ENCODE measurements around the gene SSR4.

SSR4 gene

DNA sequence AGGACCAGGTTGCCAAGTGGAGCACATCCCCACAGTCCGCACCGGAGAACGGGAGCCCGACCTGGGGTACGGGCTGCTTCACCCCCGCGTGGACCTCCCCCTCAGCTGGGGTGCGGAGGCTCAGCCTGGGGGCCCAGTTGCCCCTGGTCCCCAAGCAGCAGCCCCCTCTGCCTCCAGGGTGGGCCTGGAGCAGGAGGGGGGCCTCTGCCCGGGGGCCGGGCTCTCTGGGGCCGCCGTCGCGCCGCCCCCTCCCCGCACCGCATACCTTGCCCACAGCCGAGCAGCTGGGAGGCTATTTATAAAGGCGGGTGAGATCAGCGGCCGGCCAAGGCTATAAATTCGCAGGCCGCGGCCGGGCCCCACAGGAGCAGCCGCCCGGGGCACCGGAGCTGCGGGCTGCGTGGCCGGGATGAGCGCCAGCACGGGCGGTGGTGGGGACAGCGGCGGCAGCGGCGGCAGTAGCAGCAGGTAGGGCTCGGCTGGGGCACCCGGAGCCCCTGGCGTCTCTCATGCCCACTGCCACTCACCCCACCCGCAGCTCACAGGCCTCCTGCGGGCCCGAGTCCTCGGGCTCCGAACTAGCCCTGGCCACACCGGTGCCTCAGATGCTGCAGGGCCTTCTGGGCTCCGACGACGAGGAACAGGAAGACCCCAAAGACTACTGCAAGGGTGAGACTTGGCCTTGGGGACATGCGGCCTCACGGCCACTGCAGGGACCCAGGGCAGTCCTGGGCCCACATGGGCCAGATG is 13.6 kb upstream of the SSR4 start, which contains the start of gene SRPK3:
SRPK3 (plus strand) TSS at position 364 of the 750 bp plus-strand sequence; CDS start at position 410, 46 bp downstream.
- DNase-seq (ENCODE audit: low read depth in 2 of 2) = no peak

DNA sequence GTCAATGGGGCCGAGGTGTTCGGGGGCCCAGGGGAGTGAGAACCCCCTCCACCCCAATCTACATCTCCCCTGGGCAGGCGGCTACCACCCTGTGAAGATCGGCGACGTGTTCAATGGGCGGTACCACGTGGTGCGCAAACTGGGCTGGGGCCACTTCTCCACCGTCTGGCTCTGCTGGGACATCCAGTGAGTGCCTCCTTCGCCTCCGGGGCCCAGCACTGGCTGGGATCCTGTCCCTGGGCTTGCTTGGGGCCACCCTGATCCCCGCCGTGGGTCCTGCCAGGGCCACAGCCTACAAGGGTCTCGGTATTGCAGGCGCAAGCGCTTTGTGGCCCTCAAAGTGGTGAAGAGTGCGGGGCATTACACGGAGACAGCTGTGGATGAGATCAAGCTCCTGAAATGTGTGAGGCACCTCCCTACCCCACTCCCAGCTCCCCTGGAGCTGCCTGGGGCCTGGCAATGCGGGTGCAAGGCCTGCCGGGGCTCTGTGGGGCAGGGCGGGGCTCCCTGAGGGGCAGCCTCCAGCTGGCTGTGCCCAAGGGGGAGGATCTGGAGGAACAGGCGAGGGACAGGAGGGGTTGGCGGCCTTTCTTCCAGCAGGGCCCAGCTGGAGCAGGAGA is 12.9 kb upstream of the SSR4 start:
- DNase-seq (ENCODE audit: low read depth in 2 of 2) = no peak

DNA sequence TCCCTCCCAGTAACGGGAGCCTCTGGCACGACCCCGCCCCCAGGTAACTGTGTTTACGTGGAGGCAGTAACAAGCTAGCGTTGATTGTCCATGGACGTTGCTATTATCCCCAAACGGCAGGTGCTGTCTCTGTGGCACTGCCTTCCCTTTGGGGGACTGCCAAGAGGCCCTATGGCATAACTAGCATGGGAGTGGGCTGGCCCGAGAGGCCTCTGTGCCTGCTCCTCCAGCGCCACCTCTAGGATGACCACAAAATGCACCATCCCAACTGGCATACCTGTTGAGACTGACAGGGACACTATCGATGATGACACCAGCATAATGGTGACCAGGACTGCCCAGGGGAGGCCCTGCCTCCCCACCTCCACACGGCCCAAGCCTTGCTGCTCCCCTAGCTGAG is 12.2 kb upstream of the SSR4 start:
- DNase-seq (ENCODE audit: low read depth in 2 of 2) = no peak

DNA sequence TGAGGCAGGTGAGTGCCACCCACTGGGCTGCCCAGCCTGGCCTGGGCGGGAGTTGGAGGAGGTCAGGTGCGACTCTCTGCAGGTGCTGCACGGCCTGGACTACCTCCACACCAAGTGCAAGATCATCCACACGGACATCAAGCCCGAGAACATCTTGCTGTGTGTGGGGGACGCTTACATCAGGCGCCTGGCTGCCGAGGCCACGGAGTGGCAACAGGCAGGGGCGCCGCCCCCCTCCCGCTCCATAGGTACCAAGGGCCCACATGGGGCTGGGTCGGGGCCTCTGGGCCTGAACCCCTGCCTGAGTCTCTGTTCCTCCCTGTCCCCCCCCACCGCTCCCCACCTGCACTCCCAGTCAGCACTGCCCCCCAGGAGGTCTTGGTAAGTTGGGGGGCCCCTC is 11.6 kb upstream of the SSR4 start:
- no peak for DNase-seq (ENCODE audit: low read depth in 2 of 2)

DNA sequence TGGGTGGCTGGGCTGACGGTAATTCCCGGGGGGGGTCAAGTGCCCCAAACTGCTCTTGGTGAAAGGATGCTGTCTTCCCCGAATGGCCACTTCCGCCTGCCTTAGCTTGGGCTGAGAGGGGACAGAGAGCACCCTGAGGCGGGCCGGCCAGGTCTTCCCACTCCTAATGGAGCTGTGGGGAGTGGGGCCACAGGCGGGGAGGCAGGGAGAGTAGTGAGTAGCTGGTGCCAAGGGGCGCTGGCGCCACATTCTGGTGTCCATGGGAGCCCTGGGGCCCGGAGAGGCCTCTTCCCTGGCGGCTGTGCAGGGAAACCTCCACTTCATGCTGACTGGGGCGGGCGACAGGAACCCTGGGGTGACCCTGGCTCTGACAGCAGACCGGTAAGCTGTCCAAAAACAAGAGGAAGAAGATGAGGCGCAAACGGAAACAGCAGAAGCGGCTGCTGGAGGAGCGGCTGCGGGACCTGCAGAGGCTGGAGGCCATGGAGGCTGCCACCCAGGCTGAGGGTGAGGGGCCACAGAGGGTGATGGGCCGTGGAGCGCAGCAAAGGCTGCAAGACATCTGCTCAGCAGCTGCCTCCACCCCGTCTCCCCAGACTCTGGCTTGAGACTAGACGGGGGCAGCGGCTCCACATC is 11.0 kb upstream of the SSR4 start:
- no peak for DNase-seq (ENCODE audit: low read depth in 2 of 2)

DNA sequence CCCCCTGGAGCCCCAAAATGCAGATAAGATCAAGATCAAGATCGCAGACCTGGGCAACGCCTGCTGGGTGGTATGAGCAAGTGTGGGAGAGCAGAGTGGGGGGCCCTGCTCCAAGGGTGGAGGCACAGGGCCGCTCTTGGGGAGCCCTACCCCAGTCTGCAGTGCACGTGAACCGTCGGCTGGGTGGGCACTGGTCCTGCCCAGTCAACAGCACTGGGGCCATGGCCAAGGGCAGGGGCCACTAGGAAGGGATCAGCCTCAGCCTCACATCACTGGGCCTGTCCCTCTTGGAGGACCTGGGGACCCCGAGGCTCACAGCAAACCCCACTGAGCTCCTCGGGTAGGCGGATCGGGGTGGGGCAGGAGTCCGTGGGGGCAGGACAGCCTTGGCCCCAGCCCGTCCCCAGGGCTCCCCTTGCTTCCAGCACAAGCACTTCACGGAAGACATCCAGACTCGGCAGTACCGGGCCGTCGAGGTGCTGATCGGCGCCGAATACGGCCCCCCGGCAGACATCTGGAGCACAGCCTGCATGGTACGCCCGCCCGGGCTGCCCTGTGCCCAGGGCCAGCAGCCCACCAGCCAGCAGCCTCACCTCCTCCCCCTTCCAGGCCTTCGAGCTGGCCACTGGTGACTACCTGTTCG is 10.0 kb upstream of the SSR4 start:
- DNase-seq (ENCODE audit: low read depth in 2 of 2) = no peak

DNA sequence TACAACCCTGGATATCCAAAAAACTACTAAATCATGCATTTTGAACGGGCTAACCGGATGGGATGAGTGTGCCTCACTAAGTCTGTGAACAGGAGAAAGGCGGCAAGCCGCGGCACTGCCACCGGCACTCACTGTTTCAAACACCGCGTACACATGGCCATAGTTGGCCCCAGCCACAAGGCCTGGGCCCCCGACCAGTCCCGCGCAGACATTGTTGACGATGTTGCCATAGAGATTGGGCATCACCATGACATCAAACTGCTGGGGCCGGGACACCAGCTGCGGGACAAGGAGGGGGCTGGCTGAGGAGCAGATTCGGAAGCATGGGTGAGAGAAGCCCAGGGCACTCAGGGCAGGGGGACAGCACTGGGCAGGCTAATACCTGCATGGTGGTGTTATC is 7.8 kb upstream of the SSR4 start:
- no peak for DNase-seq (ENCODE audit: low read depth in 2 of 2)

DNA sequence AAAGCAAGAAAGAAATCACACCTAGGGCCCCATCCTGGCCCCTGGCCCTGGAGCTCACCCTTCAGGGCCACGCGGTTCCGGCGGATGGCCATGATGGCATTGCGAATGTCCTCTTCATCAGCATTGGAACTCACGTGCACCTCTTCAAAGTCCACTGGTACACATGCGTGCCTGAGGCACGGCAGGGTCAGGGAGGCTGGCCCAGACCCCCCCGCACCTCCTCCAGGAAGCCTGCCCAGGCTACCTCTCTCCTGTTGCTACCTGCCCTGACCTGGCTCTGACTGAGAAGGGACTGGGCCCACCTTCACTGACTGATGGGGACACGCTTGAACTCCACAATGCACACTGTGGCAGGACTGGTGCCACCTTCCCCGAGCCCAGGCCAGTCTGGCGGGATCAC is 4.8 kb upstream of the SSR4 start:
- no peak for DNase-seq (ENCODE audit: low read depth in 2 of 2)

DNA sequence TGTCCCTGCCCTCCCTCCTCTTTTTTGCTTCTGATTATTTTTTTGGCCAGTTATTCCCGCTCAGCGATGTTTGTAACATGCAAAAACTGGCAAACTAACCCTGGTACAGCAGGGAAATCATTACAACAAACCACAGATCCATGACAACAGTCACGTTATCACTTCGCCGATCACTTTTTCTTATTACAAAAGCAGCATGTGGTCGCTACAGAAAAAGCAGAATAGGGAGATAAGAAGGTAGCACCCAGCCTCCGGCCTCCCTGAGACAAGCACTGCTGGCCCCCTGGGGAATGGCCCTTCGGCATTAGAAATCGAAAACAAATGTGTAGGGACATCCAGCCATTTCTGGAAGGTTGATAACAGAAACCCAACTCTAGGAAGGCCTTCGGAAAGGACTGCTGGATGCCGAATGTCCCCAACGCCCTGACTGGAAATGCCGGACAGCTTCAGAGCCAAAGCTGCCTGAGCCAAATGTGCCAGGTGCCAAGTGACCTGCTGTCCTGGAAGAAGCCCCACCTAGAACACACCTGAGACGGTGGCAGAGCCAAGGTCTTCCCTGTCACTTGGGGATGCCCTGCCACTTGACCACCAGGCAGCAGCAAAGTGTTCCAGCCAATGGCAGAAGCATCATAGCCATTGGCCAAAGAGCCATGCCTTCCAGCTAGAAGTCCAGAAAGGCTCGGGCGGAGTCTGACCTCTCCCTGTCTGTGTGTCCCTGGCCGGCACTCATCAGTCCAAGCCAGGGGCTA is 3.2 kb upstream of the SSR4 start:
- DNase-seq (ENCODE audit: low read depth in 2 of 2) = no peak

DNA sequence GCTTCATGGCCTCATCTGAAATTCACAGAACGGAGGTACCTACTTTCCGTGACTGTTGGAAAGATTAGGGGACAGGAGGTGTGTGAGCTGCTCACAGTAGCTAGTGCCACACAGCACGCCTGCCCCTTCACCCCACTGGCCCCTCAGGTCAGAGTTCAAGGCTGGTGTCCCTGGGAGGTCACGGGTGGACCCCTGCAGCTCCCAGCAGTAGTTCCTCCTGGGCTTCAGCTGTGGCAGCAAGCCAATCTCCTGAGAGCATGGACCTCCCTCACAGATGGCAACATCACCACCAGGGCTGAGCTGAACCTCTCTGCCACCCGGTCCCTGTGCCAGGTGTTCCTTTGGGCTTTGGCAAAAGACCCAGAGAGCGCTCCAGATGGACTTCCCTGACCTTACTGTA is 2.1 kb upstream of the SSR4 start:
- DNase-seq (ENCODE audit: low read depth in 2 of 2) = no peak

DNA sequence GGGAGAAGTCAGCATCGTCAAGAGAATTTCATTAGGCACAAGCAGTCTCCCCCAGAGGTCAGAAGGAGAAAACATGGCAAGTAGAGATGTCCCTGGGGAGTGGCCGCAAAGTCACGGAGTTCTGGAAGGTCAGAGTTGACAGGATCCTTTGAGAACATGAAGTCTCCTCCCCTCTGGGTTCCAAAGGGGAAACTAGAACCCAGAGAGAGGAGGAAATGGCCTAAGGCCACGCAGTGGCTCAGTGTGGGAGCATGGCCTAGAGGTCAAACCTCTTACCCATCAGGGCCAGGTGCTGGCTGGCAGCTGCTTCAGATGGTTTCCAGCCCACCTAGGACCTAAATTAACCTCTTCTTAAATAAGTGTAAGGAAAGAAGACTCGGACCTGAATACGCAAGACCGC is 1.2 kb upstream of the SSR4 start:
- DNase-seq (ENCODE audit: low read depth in 2 of 2) = no peak

DNA sequence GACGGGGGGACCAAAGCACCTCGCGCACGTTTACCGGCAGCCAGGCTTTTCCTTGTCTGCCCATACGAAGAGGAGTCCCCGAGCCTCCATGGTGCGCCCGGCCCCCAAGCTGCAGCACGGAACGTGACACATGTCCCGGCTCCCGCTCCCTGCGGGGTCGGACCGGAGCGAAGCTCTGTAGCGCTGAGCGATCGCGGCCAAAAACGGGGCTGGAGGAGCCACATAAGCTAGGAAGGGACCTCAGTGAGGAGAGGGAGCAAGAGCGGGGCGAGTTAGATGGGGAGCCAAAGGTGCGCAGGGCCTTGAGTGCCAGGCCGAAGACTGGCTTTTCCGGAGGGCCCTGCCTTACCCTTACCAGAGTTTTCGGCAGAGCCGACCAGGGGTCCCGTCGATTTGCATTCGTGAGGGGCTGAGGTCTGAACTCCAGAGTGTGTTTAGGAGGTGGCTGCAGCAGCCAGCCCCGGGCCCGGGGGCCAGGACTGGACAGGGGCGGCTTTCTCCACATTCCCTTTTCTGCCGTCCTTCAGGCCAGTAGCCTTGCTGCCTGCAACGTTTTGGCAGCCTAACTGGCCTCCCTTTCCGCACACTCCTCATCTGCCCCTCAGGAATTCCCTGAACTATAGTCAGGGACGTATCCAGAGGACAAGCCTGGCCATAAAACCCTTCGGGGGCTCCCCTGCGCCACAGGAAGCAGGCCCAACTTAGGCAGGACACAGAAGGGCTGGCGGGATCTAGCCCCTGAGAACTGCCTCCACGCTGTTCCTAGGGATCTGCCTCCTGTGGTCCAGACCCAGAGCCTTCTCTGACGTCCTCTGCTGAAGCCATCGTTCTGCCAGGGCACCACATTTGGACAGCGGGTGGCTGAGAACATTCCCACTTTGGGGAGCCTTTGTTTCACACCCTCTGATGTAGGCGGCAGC is 689 bp downstream of the SSR4 start:
- DNase-seq (ENCODE audit: low read depth in 2 of 2) = no peak

DNA sequence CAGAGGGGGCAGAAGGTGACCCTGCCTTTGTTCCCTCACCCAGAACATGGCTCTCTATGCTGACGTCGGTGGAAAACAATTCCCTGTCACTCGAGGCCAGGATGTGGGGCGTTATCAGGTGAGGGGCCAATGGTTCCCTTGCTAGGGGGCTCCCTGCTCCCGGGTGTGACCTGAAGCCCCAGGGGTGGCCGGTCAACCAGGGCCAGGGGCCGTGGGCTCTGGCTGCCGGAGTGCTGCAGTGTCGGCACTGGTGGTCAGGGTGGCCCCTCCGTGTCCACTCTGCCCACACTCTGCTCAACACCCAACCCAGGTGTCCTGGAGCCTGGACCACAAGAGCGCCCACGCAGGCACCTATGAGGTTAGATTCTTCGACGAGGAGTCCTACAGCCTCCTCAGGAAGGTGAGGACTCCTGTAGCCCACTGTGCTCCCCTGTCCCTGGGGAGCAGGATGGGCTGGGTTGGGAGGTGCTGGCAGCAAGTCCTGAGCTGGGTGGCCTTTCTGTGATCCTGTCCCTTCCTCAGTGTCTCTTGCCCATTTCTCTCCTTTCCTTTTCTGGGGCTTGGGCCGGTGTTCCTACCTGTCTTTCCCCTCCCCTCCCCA is 3.0 kb downstream of the SSR4 start:
- no peak for DNase-seq (ENCODE audit: low read depth in 2 of 2)

DNA sequence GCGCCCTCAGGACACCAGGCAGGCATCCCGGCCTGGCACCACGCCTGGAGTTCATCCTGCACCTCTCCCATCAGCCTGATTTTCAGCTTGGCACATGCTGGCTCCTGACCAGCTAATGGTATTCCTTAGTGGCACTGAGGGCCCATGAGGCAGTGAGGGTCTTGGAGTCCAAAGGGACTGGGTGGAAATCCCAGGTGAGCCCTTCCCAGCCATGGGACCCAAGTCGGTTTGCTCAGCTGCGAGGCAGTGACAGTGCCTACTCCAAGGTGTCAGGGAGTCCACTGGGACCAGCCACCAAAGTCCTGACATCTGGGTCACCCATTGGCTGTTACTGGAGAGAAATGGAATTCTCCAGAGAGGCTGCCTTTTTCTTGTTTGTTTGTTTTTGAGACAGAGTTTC is 4.9 kb downstream of the SSR4 start:
- no peak for DNase-seq (ENCODE audit: low read depth in 2 of 2)

DNA sequence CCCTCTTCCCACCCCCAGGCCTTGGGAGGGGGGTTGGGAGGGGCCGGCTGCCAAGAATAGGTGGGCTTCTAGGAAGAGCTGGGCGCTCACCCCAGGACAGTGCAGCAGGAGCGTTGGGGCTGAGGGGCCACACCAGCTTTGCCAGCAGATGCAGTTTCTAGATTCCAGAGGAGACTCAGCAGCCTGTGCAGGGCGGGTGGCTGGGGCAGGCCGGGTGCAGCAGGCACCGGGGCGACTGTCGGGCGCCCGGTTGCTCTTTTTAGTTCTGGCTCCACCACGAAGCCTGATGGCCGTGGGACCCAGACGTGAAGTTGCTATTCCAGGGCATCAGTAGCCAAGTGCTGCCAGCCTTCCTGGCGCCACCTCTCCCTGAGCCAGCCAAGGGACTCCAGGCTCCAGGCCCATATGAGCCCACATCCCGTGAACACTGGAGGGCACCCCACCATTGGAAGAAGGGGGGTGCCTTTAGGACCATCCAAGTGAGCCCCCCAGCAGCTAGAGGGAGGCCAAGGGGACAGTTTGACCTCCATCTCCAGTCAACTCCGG is 5.8 kb downstream of the SSR4 start:
- no peak for DNase-seq (ENCODE audit: low read depth in 2 of 2)

DNA sequence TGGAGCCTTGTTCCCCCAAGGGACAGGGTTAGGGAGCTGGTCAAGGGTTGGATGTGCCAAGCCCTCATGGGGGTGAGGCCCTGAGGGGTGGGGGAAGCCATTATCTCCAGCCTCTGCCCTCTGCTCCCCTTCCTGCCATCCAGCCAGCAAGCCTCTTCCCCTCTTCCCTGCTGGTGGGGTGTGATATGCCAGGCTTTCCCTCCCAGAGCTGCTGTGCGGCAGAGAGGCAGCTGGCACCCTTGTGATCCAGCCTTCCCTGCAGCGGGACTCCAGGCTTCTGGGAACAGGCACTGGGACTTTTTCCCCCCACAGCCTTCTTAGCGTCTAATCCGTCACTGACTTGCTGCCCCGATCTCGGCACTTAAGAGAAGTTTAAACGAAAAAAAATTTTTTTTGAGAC is 6.3 kb downstream of the SSR4 start:
- no peak for DNase-seq (ENCODE audit: low read depth in 2 of 2)

DNA sequence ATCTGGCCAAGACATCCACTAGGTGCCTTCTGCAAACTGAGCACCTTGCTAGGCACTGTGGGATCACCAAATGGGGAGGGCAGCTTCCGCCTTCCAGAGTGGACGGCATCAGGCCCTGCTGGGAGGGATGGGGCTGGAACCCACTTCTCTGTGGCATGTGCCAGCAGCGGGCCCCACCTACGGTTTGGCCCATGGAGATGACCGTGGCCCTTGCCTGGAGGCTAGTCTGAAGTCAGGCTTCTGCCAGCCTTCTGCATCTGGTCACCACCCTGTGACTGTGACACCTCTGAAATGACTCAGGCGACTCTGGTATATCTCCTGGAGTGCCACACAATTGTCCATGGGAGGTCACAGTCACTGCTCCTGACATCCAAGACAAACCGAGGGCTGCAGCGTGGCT is 7.2 kb downstream of the SSR4 start:
- DNase-seq (ENCODE audit: low read depth in 2 of 2) = no peak

DNA sequence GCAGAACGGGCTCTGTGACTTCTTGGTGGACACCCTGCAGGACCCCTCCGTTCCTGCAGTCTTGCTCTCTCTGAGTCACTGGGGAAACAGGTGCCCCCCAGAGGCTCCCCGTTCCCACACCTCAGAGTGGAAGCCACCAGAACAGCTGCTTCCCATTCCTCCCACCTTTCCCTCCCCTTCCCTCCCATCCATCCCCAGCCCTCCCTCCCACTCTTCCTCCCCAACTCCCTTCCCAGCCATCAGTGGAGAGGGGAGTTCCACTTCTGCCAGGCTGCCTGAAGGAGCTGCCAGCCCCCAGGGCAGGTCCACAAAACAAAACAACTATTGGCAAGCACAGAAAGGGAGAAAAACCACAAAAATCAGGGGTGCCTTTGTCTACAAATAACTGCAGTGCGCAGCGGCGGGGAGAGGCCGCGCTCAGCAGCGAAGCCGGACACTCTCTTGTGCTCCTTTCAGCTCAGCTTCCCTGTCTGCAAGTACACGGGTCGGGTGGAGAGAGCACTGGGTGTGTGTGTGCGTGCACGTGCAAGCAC is 8.1 kb downstream of the SSR4 start:
- DNase-seq (ENCODE audit: low read depth in 2 of 2) = no peak

DNA sequence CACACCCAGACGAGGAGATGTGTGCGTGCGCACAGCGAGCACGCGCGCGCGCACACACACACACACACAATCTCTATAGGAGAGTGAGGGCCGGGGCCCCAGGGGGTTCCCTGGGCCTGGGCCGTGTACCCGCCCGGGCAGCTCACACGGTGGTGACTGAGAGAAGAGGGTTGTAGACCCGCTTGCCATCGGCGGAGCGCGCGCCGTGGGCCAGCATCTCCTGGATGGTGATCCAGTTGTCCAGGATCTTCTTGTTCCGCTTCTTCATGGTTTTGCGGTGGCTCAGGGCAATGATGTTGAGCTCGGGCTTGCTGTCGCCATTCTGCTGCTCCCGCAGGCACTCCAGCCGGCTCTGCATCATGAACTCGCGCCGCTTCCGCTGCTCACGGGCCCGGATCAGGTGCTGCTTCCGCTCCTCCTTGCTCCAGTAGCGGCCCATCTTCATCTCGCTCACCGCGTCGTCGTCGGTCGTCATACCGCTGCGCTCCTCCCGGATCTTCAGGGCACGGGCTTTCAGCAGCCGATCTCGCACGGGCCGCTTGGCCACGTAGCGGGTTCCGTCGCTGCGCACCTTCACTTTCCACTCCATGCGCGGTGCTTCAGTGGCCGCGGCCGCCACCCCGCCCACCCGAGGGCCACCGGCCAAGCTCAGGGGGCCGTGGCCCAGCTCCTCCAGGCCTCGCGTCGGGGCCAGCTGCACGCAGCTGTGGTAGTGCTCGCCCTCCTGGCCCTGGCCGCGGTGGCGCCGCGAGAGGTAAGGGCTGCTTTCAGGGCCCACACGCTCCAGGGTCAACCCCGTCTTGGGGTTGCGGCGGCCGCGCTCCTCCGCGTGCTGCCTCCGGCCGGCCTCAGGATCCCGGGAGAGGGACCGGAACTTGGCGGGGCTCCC is 9.0 kb downstream of the SSR4 start:
- no peak for DNase-seq (ENCODE audit: low read depth in 2 of 2)

All from stimulated activated CD8-positive, alpha-beta memory T cell treated with anti-CD3 and anti-CD28 coated beads, Interleukin-2, amount 100 ng/mL, for 48 hours (primary cell).